Ishikawa (cell line): ENCODE measurements around the gene HBEGF.

Experiments used
- CEBPB ChIP-seq: IDR thresholded peaks from 2 replicates; pipeline ENCODE4 v1.6.1; 2012
- CREB1 ChIP-seq: IDR thresholded peaks from 2 replicates; pipeline ENCODE4 v1.6.1; 2012; ENCODE audit warnings: low read depth
- EGR1 ChIP-seq: IDR thresholded peaks from 2 replicates; pipeline ENCODE4 v1.6.1; 2012
- EP300 ChIP-seq: IDR thresholded peaks from 2 replicates; pipeline ENCODE4 v1.6.1; 2012; ENCODE audit warnings: borderline replicate concordance
- FOXM1 ChIP-seq: IDR thresholded peaks from 2 replicates; pipeline ENCODE4 v1.6.1; 2012; ENCODE audit warnings: low read depth, borderline replicate concordance
- MAX ChIP-seq: IDR thresholded peaks from 2 replicates; pipeline ENCODE4 v1.6.1; 2012
- NFIC ChIP-seq: IDR thresholded peaks from 2 replicates; pipeline ENCODE4 v1.6.1; 2012
- RAD21 ChIP-seq: IDR thresholded peaks from 2 replicates; pipeline ENCODE4 v1.6.1; 2012; ENCODE audit warnings: low read depth
- TAF1 ChIP-seq: IDR thresholded peaks from 2 replicates; pipeline ENCODE4 v1.6.1; 2012; ENCODE audit warnings: low read depth, mild to moderate bottlenecking
- TCF12 ChIP-seq: IDR thresholded peaks from 2 replicates; pipeline ENCODE4 v1.6.1; 2012; ENCODE audit warnings: low read depth
- TEAD4 ChIP-seq: IDR thresholded peaks from 2 replicates; pipeline ENCODE4 v1.6.1; 2012
- USF1 ChIP-seq: IDR thresholded peaks from 2 replicates; pipeline ENCODE4 v1.6.1; 2012
- YY1 ChIP-seq: IDR thresholded peaks from 2 replicates; pipeline ENCODE4 v1.6.1; 2012; ENCODE audit warnings: low read depth
- ZBTB7A ChIP-seq: IDR thresholded peaks from 2 replicates; pipeline ENCODE4 v1.6.1; 2012; ENCODE audit warnings: low read depth
- TF ChIP-seq, protein P1 (sequence below): IDR thresholded peaks from 2 replicates; pipeline ENCODE4 v1.6.1; 2012; ENCODE audit warnings: low read depth, mild to moderate bottlenecking

Gene HBEGF

GRCh38 chr5:140318792-140319191, 27.6 kb downstream of the HBEGF start:
- TF ChIP-seq MAX (no peak), ZBTB7A (no peak), EP300 (no peak), TEAD4 (no peak)
- TF ChIP-seq, protein P1, sequence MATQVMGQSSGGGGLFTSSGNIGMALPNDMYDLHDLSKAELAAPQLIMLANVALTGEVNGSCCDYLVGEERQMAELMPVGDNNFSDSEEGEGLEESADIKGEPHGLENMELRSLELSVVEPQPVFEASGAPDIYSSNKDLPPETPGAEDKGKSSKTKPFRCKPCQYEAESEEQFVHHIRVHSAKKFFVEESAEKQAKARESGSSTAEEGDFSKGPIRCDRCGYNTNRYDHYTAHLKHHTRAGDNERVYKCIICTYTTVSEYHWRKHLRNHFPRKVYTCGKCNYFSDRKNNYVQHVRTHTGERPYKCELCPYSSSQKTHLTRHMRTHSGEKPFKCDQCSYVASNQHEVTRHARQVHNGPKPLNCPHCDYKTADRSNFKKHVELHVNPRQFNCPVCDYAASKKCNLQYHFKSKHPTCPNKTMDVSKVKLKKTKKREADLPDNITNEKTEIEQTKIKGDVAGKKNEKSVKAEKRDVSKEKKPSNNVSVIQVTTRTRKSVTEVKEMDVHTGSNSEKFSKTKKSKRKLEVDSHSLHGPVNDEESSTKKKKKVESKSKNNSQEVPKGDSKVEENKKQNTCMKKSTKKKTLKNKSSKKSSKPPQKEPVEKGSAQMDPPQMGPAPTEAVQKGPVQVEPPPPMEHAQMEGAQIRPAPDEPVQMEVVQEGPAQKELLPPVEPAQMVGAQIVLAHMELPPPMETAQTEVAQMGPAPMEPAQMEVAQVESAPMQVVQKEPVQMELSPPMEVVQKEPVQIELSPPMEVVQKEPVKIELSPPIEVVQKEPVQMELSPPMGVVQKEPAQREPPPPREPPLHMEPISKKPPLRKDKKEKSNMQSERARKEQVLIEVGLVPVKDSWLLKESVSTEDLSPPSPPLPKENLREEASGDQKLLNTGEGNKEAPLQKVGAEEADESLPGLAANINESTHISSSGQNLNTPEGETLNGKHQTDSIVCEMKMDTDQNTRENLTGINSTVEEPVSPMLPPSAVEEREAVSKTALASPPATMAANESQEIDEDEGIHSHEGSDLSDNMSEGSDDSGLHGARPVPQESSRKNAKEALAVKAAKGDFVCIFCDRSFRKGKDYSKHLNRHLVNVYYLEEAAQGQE, result no peak

GRCh38 chr5:140317859-140318258, 28.5 kb downstream of the HBEGF start:
- TF ChIP-seq NFIC (no peak), ZBTB7A (no peak), EP300 (no peak), CREB1 (no peak), TCF12 (no peak), CEBPB (no peak)
- TF ChIP-seq, protein P1, result no peak

- TF ChIP-seq CEBPB (no peak), YY1 (no peak), FOXM1 (no peak), TEAD4 (no peak), USF1 (no peak), MAX (no peak), RAD21 (no peak), TAF1 (no peak), CREB1 (no peak)
- TF ChIP-seq, protein P1, result no peak
Measured at GRCh38 chr5:140312791-140313189, 33.6 kb downstream of the HBEGF start.

DNA sequence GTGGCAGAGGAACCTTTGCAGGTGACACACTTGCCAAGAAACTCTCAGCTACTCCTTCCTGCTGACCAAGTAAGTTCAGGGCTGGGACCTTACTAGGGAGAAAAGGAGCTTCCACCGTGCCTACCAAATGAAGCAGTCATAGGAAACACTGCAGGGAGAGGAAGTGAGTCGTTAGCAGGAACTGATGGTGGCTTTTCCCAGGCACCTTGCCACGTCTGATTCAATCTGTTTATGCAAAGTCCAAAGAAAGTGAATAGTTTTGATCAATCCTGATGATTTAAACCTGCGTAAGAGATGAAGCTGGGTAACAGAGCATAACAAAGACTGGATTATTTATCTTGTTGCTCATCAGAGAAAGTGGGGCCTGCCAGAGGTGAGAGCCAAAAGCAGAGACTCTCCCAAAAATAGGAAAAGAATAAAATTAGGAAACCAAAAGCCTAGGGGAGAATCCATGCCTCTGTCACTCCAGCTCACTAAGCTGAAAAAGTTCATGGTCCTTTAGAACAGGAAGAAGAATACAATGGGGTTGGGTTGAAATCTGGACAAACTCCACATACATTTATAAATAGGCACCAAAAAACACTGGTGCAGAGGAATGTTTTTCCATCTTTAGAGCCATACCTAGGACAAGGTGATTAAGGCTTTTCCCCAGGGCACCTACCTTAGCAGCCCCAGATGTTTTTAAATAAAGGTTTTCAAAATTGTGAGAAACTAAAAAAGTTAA, 34.2 kb downstream of the HBEGF start:
- TF ChIP-seq USF1 (no peak), MAX (no peak), YY1 (no peak), RAD21 (no peak), EP300 (no peak), EGR1 (no peak)
- TF ChIP-seq, protein P1, result no peak
